Thoracic aorta (tissue), 2 donors: ENCODE data around the gene SLC26A3. TPM values are rescaled to one million over a fixed set of nuclear protein-coding genes. Genes with fewer than 3 reads are reported as not detected.

Experiments
- ATAC-seq: fragments of 150-250 bp; one replicate; pipeline ENCODE4 v1.8.0; 2017; ENCODE audit warnings: low read depth; ENCODE audit not compliant: insufficient number of reproducible peaks, low FRiP score
- DNase-seq: peaks from one replicate; pipeline ENCODE4 v3.0.0-alpha.2; 2020; ENCODE audit warnings: low spot score
- H3K27ac ChIP-seq, 2 donors: fragments of 200-600 bp; sonication (generic); 1 replicate in 1 of 2; 2 replicates in 1 of 2; pipeline ENCODE4 v1.5.1; 2016; ENCODE audit warnings: mild to moderate bottlenecking in 2 of 2, moderate library complexity in 2 of 2
- H3K27me3 ChIP-seq: fragments of 200-600 bp; sonication (generic); replicated peaks from 2 replicates; pipeline ENCODE4 v1.6.0; 2016; ENCODE audit warnings: mild to moderate bottlenecking; ENCODE audit not compliant: insufficient read depth
- H3K36me3 ChIP-seq: fragments of 200-600 bp; sonication (generic); one replicate; pipeline ENCODE4 v1.5.1; 2016
- H3K4me1 ChIP-seq, 2 donors: fragments of 200-600 bp; sonication (generic); 1 replicate in 1 of 2; 2 replicates in 1 of 2; pipeline versions ENCODE4 v1.5.1 to v1.6.0; 2016; ENCODE audit warnings: low read depth in 2 of 2, mild to moderate bottlenecking in 1 of 2; ENCODE audit not compliant: control insufficient read depth in 1 of 2
- H3K4me3 ChIP-seq: fragments of 200-600 bp; sonication (generic); 2 replicates; pipeline ENCODE4 v1.5.1; 2016; ENCODE audit warnings: mild to moderate bottlenecking
- H3K9me3 ChIP-seq: fragments of 200-600 bp; sonication (generic); 2 replicates; pipeline ENCODE4 v1.5.1; 2016
- total RNA-seq, 2 donors: library from RNA; depleted of rRNA; stranded (reverse); fragments of >200 nt; gene quantifications; one replicate each; pipeline versions ENCODE4 v1.1.0 to v1.2.3, GENCODE V29; 2016
- TF ChIP-seq, protein P1 (sequence below): fragments of 200-600 bp; sonication (generic); IDR thresholded peaks from one replicate; pipeline ENCODE4 v1.5.1; 2019; ENCODE audit warnings: antibody characterized with exemption

Gene SLC26A3
- total RNA-seq, 2 donors from 2014 or later, result not detected

DNA sequence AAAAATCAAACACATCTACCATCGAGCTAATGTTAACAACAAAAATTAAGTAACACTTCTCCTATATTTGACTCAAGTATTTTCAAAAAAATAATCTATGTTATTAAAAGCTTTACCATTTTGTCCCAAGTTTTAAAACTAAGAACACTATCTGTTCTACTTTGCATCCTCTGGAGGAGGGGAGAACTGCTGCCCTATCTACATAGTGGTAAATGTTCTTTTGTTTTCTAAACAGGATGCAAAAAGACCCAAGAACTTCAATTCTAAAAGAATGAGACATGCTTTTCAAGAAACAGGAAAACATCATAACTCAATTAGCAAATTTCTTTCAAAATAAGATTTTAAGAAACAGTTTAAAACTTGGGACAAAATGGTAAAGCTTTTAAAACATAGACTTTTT, 14.8 kb downstream of the SLC26A3 start:
- TF ChIP-seq, protein P1, sequence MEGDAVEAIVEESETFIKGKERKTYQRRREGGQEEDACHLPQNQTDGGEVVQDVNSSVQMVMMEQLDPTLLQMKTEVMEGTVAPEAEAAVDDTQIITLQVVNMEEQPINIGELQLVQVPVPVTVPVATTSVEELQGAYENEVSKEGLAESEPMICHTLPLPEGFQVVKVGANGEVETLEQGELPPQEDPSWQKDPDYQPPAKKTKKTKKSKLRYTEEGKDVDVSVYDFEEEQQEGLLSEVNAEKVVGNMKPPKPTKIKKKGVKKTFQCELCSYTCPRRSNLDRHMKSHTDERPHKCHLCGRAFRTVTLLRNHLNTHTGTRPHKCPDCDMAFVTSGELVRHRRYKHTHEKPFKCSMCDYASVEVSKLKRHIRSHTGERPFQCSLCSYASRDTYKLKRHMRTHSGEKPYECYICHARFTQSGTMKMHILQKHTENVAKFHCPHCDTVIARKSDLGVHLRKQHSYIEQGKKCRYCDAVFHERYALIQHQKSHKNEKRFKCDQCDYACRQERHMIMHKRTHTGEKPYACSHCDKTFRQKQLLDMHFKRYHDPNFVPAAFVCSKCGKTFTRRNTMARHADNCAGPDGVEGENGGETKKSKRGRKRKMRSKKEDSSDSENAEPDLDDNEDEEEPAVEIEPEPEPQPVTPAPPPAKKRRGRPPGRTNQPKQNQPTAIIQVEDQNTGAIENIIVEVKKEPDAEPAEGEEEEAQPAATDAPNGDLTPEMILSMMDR, result no peak
- no peak for DNase-seq
- H3K9me3 ChIP-seq, result no peaks in the 10 kb centered on the region
- H3K4me3 ChIP-seq, result no peak overlapping the region
- no peaks in the 10 kb centered on the region for H3K36me3 ChIP-seq
- H3K4me1 ChIP-seq, result no peaks in the 10 kb centered on the region
- no peak for ATAC-seq
- H3K27me3 ChIP-seq, result no peaks in the 10 kb centered on the region
- H3K27ac ChIP-seq, result no peak overlapping the region

DNA sequence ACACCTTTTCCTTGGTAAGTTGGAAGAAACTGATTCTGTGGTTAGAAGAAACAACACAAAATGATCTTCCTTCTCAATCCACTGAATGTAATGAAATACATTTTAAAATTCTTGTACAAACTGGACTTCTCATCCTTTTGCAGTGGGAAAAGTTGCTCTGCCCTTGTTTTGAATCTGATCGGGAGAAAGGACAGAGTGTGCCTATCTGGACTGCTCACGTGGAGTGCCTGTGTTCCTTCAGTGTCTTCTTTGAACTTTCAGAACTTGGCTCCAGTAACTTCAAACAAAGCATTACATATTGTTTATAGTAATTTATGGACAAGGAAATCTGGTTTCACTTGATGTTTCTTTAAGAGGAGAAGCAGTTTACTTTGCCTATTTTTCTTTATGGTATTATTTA, 17.1 kb downstream of the SLC26A3 start:
- no peak for ATAC-seq
- no peak overlapping the region for H3K27ac ChIP-seq
- H3K27me3 ChIP-seq, result no peaks in the 10 kb centered on the region
- no peaks in the 10 kb centered on the region for H3K9me3 ChIP-seq
- DNase-seq, result no peak
- H3K4me3 ChIP-seq, result no peak overlapping the region
- H3K4me1 ChIP-seq, result no peaks in the 10 kb centered on the region
- TF ChIP-seq, protein P1, result no peak
- no peaks in the 10 kb centered on the region for H3K36me3 ChIP-seq

DNA sequence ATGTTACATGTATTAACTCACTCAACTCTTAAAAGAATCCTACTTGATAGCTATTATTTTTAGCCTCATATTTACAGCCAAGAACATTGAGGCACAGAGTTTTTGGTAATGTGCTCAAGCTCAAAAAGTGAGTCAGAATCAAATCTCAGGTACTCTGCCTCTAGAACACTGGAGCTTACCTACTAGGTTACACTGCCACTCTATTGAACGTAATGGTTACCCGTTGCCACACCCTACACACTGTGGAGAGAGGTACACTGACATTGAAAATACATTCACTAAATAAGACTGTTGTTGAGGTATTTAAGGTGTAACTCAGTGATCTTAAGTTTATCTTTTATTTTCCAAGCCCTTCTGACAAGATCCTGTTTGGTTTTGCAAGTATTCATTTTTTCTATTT, 17.9 kb downstream of the SLC26A3 start:
- DNase-seq, result no peak
- H3K4me3 ChIP-seq, result no peak overlapping the region
- H3K27ac ChIP-seq, result no peak overlapping the region
- no peaks in the 10 kb centered on the region for H3K9me3 ChIP-seq
- TF ChIP-seq, protein P1, result no peak
- ATAC-seq, result no peak
- H3K27me3 ChIP-seq, result no peaks in the 10 kb centered on the region
- no peaks in the 10 kb centered on the region for H3K4me1 ChIP-seq
- no peaks in the 10 kb centered on the region for H3K36me3 ChIP-seq

DNA sequence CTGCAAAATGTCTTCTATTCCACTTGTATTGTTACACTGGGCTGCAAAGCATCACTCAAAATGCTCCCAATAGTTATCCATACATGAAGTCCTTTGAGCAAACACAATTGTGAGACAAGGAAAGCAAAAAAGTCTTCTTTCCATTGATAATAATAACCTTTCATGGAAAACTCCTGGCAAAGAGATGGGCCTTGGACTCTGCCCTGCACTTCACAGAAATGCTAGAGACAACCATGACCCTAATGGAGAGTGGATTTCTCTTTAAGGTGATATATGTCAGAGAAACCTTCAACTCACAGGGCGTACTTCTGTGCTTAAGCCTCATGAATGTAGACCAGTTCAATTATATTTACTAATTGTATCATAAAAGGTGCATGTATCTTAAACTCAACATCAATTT, 19.4 kb downstream of the SLC26A3 start:
- TF ChIP-seq, protein P1, result no peak
- DNase-seq (no peak), ATAC-seq (no peak)
- H3K36me3 ChIP-seq, result no peaks in the 10 kb centered on the region
- H3K4me3 ChIP-seq, result no peak overlapping the region
- no peaks in the 10 kb centered on the region for H3K9me3 ChIP-seq
- no peak overlapping the region for H3K27ac ChIP-seq
- H3K27me3 ChIP-seq, result no peaks in the 10 kb centered on the region
- H3K4me1 ChIP-seq, result no peaks in the 10 kb centered on the region

DNA sequence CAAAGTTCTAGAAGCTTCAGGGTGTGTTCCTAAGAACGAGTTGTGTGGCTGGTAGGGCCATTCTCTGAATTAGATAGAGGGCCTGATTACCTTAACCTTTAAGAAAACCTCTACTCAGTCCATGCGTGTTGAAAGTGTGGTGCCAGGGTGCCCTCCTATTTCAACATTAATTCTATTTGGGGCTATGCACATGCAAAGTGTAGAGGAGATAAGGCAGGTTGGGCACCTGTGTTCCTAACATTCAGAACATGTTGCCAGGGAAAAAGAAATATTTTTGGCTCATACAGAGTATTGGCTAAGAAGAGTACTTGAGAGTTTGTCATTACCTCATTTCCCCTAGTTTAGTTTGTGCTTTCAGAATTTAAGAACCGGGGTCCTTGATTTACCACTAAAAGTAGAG, 20.6 kb downstream of the SLC26A3 start:
- Histone ChIP-seq H3K4me1 (no peaks in the 10 kb centered on the region), H3K9me3 (no peaks in the 10 kb centered on the region), H3K27ac (no peak overlapping the region), H3K36me3 (no peaks in the 10 kb centered on the region), H3K27me3 (no peaks in the 10 kb centered on the region), H3K4me3 (no peak overlapping the region)
- TF ChIP-seq, protein P1, result no peak
- DNase-seq (no peak), ATAC-seq (no peak)
